Mesenchymal stem cell (in vitro differentiated cells and primary cell): Measurements from ENCODE around the gene P2RX5.
"Not testable (repeated sequence)": the region's sequence is repeated elsewhere in the genome, so short reads cannot be mapped to it uniquely, and the experiment has no call there.

Experiments
- DNase-seq: peaks from one replicate; pipeline ENCODE4 v3.0.0-alpha.2; 2013
- H2AFZ ChIP-seq: one replicate; pipeline ENCODE4 v1.6.1; 2013; ENCODE audit warnings: low read depth, mild to moderate bottlenecking, control low read depth, inconsistent platforms, low read length, moderate library complexity
- H2AK5ac ChIP-seq: 2 replicates; pipeline ENCODE4 v1.6.1; 2013; ENCODE audit warnings: low read length, moderate library complexity, mild to moderate bottlenecking, inconsistent platforms; ENCODE audit not compliant: severe bottlenecking
- H2BK120ac ChIP-seq: one replicate; pipeline ENCODE4 v1.6.1; 2013; ENCODE audit warnings: low read depth, mild to moderate bottlenecking, inconsistent platforms, low read length, moderate library complexity
- H2BK12ac ChIP-seq, 2 experiments: one replicate each; pipeline ENCODE4 v1.6.1; 2013; ENCODE audit warnings: inconsistent platforms in 2 of 2, low read length in 2 of 2, mild to moderate bottlenecking in 2 of 2, moderate library complexity in 2 of 2, control low read depth in 1 of 2
- H2BK15ac ChIP-seq: one replicate; pipeline ENCODE4 v1.6.1; 2013; ENCODE audit warnings: mild to moderate bottlenecking, low read depth, inconsistent platforms; ENCODE audit not compliant: poor library complexity, severe bottlenecking
- H2BK5ac ChIP-seq: 2 replicates; pipeline ENCODE4 v1.6.1; 2013; ENCODE audit warnings: low read depth, mild to moderate bottlenecking, low read length, control low read depth, inconsistent platforms; ENCODE audit not compliant: poor library complexity, severe bottlenecking
- H3K14ac ChIP-seq, 2 experiments: one replicate each; pipeline ENCODE4 v1.6.1; 2013; ENCODE audit warnings: inconsistent platforms in 2 of 2, low read length in 2 of 2, control low read depth in 1 of 2, mild to moderate bottlenecking in 1 of 2, moderate library complexity in 1 of 2
- H3K18ac ChIP-seq, 2 experiments: one replicate each; pipeline ENCODE4 v1.6.1; 2013; ENCODE audit warnings: inconsistent platforms in 2 of 2, low read length in 2 of 2, control low read depth in 1 of 2, low read depth in 1 of 2, mild to moderate bottlenecking in 1 of 2
- H3K23ac ChIP-seq, 2 experiments: one replicate each; pipeline ENCODE4 v1.6.1; 2013; ENCODE audit warnings: inconsistent platforms in 2 of 2, low read length in 2 of 2, mild to moderate bottlenecking in 2 of 2, moderate library complexity in 2 of 2, control low read depth in 1 of 2
- H3K27ac ChIP-seq: 2 replicates; pipeline ENCODE4 v1.5.1; 2013; ENCODE audit warnings: mild to moderate bottlenecking, moderate library complexity, low read length, control low read depth, inconsistent platforms; ENCODE audit not compliant: poor library complexity, severe bottlenecking
- H3K27me3 ChIP-seq, 2 experiments: 2 replicates each; pipeline versions ENCODE4 v1.6.1 to v1.7.0; 2013; ENCODE audit warnings: low read length in 2 of 2, mild to moderate bottlenecking in 2 of 2, moderate library complexity in 2 of 2, control low read depth in 1 of 2, inconsistent platforms in 1 of 2; ENCODE audit not compliant: control insufficient read depth in 1 of 2, insufficient read depth in 1 of 2
- H3K36me3 ChIP-seq, 2 experiments: 2 replicates each; pipeline versions ENCODE4 v1.6.1 to v1.7.0; 2013; ENCODE audit warnings: low read length in 2 of 2, control low read depth in 1 of 2, inconsistent platforms in 1 of 2, low read depth in 1 of 2, mild to moderate bottlenecking in 1 of 2; ENCODE audit not compliant: insufficient read depth in 2 of 2, control insufficient read depth in 1 of 2
- H3K4ac ChIP-seq, 2 experiments: one replicate each; pipeline ENCODE4 v1.6.1; 2013; ENCODE audit warnings: inconsistent platforms in 2 of 2, low read length in 2 of 2, mild to moderate bottlenecking in 2 of 2, moderate library complexity in 2 of 2, control low read depth in 1 of 2, low read depth in 1 of 2
- H3K4me1 ChIP-seq: 2 replicates; pipeline ENCODE4 v1.6.1; 2013; ENCODE audit warnings: low read depth, low read length, control low read depth; ENCODE audit not compliant: control insufficient read depth, insufficient read depth
- H3K4me2 ChIP-seq: 2 replicates; pipeline ENCODE4 v1.6.1; 2013; ENCODE audit warnings: low read length, mild to moderate bottlenecking, inconsistent platforms; ENCODE audit not compliant: poor library complexity, severe bottlenecking
- H3K4me3 ChIP-seq, 2 experiments: 2 replicates each; pipeline versions ENCODE4 v1.5.1 to v1.7.0; 2013; ENCODE audit warnings: low read length in 2 of 2, mild to moderate bottlenecking in 2 of 2, control low read depth in 1 of 2, low read depth in 1 of 2; ENCODE audit not compliant: insufficient read depth in 1 of 2
- H3K79me1 ChIP-seq: replicated peaks from 2 replicates; pipeline ENCODE4 v1.6.1; 2013; ENCODE audit warnings: mild to moderate bottlenecking, control low read depth, low read length, inconsistent platforms; ENCODE audit not compliant: poor library complexity, severe bottlenecking
- H3K9ac ChIP-seq: 2 replicates; pipeline ENCODE4 v1.7.0; 2013; ENCODE audit warnings: mild to moderate bottlenecking, low read length, moderate library complexity
- H3K9me3 ChIP-seq: 2 replicates; pipeline ENCODE4 v1.7.0; 2013; ENCODE audit warnings: mild to moderate bottlenecking, low read length; ENCODE audit not compliant: control insufficient read depth
- H4K8ac ChIP-seq: one replicate; pipeline ENCODE4 v1.6.1; 2013; ENCODE audit warnings: inconsistent platforms, mild to moderate bottlenecking, low read length, moderate library complexity
- H4K91ac ChIP-seq: one replicate; pipeline ENCODE4 v1.6.1; 2013; ENCODE audit warnings: mild to moderate bottlenecking, low read length, inconsistent platforms
- WGBS: methylation state at CpG from one replicate; pipeline ENCODE4 v1.1.7; 2013; ENCODE audit warnings: mixed read lengths; 5-methylcytosine and 5-hydroxymethylcytosine counted together

Gene P2RX5

DNA sequence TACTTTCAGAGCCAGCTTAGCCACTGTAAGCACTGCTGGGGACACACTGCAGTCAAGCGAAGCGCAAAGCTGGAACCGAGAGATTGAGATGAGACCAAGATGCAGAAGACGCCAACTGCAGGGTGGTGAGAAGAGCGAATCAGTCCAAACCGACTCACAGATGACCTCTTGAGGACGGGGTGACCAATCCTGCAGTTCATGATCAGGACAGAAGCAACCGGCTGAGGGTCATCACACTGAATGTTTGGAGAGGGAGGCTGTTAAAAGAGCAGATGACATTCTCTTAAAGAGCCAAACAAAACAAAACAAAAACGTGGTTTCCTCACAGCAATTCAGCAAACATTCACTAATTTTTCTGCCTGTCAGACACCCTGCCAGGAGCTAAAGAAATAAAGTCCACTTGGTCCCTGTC is 36.3 kb upstream of the P2RX5 start:
- peaks cover 0 to 9% of the 10 kb centered on the region in 2 experiments for H3K27me3 ChIP-seq
- no peak overlapping the region for H2AK5ac ChIP-seq
- no peak overlapping the region for H3K18ac ChIP-seq
- no peak overlapping the region for H2BK12ac ChIP-seq
- peak overlapping the region; percentile 38 for H3K27ac ChIP-seq
- peaks cover 12% of the 10 kb centered on the region for H3K4me1 ChIP-seq
- DNase-seq: peak; percentile 29
- no peak overlapping the region for H2BK15ac ChIP-seq
- peaks cover 10% of the 10 kb centered on the region for H3K79me1 ChIP-seq
- H3K23ac ChIP-seq: no peak overlapping the region
- H3K9me3 ChIP-seq: no peaks in the 10 kb centered on the region
- 50% methylated on average over 9 of the region's 9 CpGs for WGBS
- H4K91ac ChIP-seq: peak overlapping the region; percentile 59
- H3K14ac ChIP-seq: no peak overlapping the region
- no peak overlapping the region for H3K4ac ChIP-seq
- no peak overlapping the region for H3K4me2 ChIP-seq
- no peak overlapping the region for H2BK5ac ChIP-seq
- no peak overlapping the region for H2AFZ ChIP-seq
- no peak overlapping the region for H3K4me3 ChIP-seq
- peaks cover 0 to 2% of the 10 kb centered on the region in 2 experiments for H3K36me3 ChIP-seq
- H4K8ac ChIP-seq: peak overlapping the region; percentile 4
- H3K9ac ChIP-seq: peak overlapping the region; percentile 21
- H2BK120ac ChIP-seq: no peak overlapping the region

DNA sequence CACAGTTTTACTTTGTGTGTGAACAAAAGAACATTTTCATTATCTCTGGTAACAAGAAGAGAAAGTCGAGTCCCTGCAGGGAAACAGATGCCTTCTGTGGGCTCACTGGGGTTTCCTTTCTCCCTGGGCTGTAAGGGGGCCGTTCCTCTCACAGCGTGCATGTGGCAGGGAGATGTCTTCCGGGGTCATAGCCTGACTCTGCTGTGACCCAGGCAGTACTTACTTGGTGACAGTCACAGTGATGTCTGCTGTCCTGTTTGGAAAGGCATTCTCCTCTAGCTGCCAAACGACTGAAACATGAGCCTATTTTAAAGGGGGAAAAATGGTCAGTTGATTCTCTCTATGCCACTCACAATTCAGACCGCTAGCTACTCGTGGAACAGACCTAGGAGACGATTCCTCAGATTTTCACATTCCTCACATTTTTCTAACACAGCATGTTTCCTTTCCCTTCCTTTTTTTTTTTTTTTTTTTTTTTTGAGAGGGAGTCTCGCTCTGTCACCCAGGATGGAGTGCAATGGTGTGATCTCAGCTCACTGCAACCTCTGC is 35.0 kb upstream of the P2RX5 start:
- DNase-seq: peak; percentile 16

DNA sequence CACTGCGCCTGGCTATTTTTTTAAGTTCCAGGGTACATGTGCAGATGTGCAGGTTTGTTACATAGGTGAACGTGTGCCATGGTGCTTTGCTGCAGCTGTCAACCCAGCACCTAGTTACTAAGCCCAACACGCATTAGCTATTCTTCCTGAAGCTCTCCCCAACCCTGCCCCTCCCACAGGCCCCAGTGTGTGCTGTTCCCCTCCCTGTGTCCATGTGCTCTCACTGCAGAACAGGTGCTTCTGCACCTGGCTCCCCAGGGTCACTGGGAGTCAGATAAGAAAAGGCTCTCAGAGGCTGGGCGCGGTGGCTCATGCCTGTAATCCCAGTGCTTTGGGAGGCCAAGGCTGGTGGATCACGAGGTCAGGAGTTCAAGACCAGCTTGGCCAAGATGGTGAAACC is 33.9 kb upstream of the P2RX5 start:
- Histone ChIP-seq H4K8ac (no peak overlapping the region), H3K14ac (no peak overlapping the region), H4K91ac (no peak overlapping the region), H3K27ac (no peak overlapping the region), H2BK120ac (no peak overlapping the region), H2BK15ac (no peak overlapping the region), H3K4ac (no peak overlapping the region), H2AK5ac (no peak overlapping the region), H3K18ac (no peak overlapping the region), H3K79me1 (peaks cover 24% of the 10 kb centered on the region), H3K4me2 (no peak overlapping the region), H3K4me1 (peaks cover 12% of the 10 kb centered on the region), H3K27me3 (no peaks in the 10 kb centered on the region), H2BK12ac (no peak overlapping the region), H3K9ac (no peak overlapping the region), H3K4me3 (no peak overlapping the region), H2AFZ (no peak overlapping the region), H2BK5ac (no peak overlapping the region), H3K23ac (no peak overlapping the region), H3K36me3 (peaks cover 0 to 2% of the 10 kb centered on the region in 2 experiments), H3K9me3 (no peaks in the 10 kb centered on the region)
- WGBS: 95% methylated on average over 6 of the region's 6 CpGs
- no peak for DNase-seq

More for the DNA sequence above, 35.0 kb upstream of the P2RX5 start:
- Histone ChIP-seq H3K27me3 (peaks cover 0 to 3% of the 10 kb centered on the region in 2 experiments), H3K18ac (peak overlapping the region in 1 of 2 experiments; percentile 26), H2AK5ac (no peak overlapping the region), H2BK5ac (peak overlapping the region; percentile 19), H2BK120ac (no peak overlapping the region), H3K79me1 (peaks cover 17% of the 10 kb centered on the region), H3K9ac (no peak overlapping the region), H3K4ac (no peak overlapping the region), H3K27ac (peak overlapping the region; percentile 76), H4K91ac (no peak overlapping the region), H3K36me3 (peaks cover 0 to 2% of the 10 kb centered on the region in 2 experiments), H3K23ac (no peak overlapping the region), H2BK12ac (no peak overlapping the region), H3K9me3 (no peaks in the 10 kb centered on the region), H3K4me1 (peaks cover 12% of the 10 kb centered on the region), H4K8ac (no peak overlapping the region), H2BK15ac (no peak overlapping the region), H3K4me2 (peak overlapping the region; percentile 51), H3K14ac (no peak overlapping the region), H2AFZ (no peak overlapping the region), H3K4me3 (no peak overlapping the region)
- 23% methylated on average over 8 of the region's 9 CpGs for WGBS

DNA sequence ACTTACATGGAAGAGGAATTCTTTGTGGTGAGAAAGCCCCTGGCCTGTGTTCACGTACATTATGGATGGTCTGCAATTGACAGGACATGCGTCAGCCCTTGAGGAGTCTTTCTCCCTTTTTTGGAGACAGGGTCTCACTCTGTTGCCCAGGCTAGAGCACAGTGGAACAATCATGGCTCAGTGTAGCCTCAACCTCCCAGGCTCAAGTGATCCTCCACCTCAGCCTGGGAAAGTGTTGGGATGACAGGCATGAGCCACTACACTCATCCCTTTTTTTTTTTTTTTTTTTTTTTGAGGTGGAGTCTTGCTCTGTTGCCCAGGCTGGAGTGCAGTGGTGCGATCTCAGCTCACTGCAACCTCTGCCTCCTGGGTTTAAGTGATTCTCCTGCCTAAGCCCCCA is 32.1 kb upstream of the P2RX5 start:
- not testable (repeated sequence) for H3K27me3 ChIP-seq
- peaks cover 34% of the 10 kb centered on the region for H3K79me1 ChIP-seq

More for the DNA sequence above, 32.1 kb upstream of the P2RX5 start:
- not testable (repeated sequence) for H2AFZ ChIP-seq, H3K36me3 ChIP-seq, H3K9ac ChIP-seq, H3K18ac ChIP-seq, H2BK120ac ChIP-seq, H2BK12ac ChIP-seq, H3K27ac ChIP-seq, H2BK5ac ChIP-seq, H3K4me3 ChIP-seq, H3K14ac ChIP-seq, H3K23ac ChIP-seq, H2AK5ac ChIP-seq, H2BK15ac ChIP-seq, DNase-seq, H3K4me2 ChIP-seq, H4K8ac ChIP-seq, H3K9me3 ChIP-seq, H3K4ac ChIP-seq
- peak overlapping the region; percentile 39 for H4K91ac ChIP-seq
- H3K4me1 ChIP-seq: peaks cover 23% of the 10 kb centered on the region
- 98% methylated on average over 3 of the region's 3 CpGs for whole genome bisulfite sequencing
